GM12878 (cell line): ENCODE results near the gene ABT1. TPM values are rescaled to one million over a fixed set of nuclear protein-coding genes. Genes with fewer than 3 reads are reported as not detected.
A peak's percentile ranks its signal among the peaks of the same experiment; 100 is the strongest.

Experiments used
- CHD1 ChIP-seq: IDR thresholded peaks from 2 replicates; pipeline ENCODE4 v1.6.1; 2012; ENCODE audit warnings: low read depth, low read length, improper control_type of control experiment
- DPF2 ChIP-seq: fragments of 450-650 bp; IDR thresholded peaks from 2 replicates; pipeline ENCODE4 v1.6.1; 2017; ENCODE audit warnings: mild to moderate bottlenecking
- E2F8 ChIP-seq: fragments of 450-650 bp; IDR thresholded peaks from 2 replicates; pipeline ENCODE4 v1.6.1; 2018; ENCODE audit warnings: mild to moderate bottlenecking, low read depth, moderate library complexity; ENCODE audit not compliant: partially characterized antibody
- EED ChIP-seq: sonication (generic); IDR thresholded peaks from 2 replicates; pipeline ENCODE4 v1.6.1; 2016; ENCODE audit warnings: antibody characterized with exemption, low read depth
- EGR1 ChIP-seq, 2 experiments: IDR thresholded peaks; 1 replicate in 1 of 2; 2 replicates in 1 of 2; pipeline ENCODE4 v1.6.1; 2011 to 2012; ENCODE audit warnings: low read depth in 2 of 2, low read length in 2 of 2, borderline replicate concordance in 1 of 2, mild to moderate bottlenecking in 1 of 2, moderate library complexity in 1 of 2
- ESRRA ChIP-seq: IDR thresholded peaks from 2 replicates; pipeline ENCODE4 v1.6.1; 2012; ENCODE audit warnings: mild to moderate bottlenecking, low read length, improper control_type of control experiment
- GATAD2B ChIP-seq: fragments of 450-650 bp; conservative IDR thresholded peaks from 2 replicates; pipeline ENCODE4 v1.6.1; 2017; ENCODE audit warnings: low read depth, mild to moderate bottlenecking, moderate library complexity
- HCFC1 ChIP-seq: fragments of 150-350 bp; IDR thresholded peaks from 2 replicates; pipeline ENCODE4 v1.6.1; 2014; ENCODE audit warnings: low read length
- KDM1A ChIP-seq: fragments of 200-600 bp; sonication (generic); IDR thresholded peaks from 2 replicates; pipeline ENCODE4 v1.6.1; 2016; ENCODE audit warnings: borderline replicate concordance
- KLF5 ChIP-seq: fragments of 450-650 bp; IDR thresholded peaks from 2 replicates; pipeline ENCODE4 v1.6.1; 2014; ENCODE audit warnings: mild to moderate bottlenecking; ENCODE audit not compliant: partially characterized antibody
- LARP7 ChIP-seq: fragments of 450-650 bp; IDR thresholded peaks from 2 replicates; pipeline ENCODE4 v1.6.1; 2017; ENCODE audit warnings: mild to moderate bottlenecking
- MTA2 ChIP-seq: fragments of 450-650 bp; IDR thresholded peaks from 2 replicates; pipeline ENCODE4 v1.6.1; 2016; ENCODE audit warnings: low read depth, mild to moderate bottlenecking, moderate library complexity
- POLR2A ChIP-seq: IDR thresholded peaks from 2 replicates; pipeline ENCODE4 v1.6.1; 2011; ENCODE audit warnings: low read depth, mild to moderate bottlenecking, low read length
- RELB ChIP-seq: fragments of 450-650 bp; IDR thresholded peaks from 2 replicates; pipeline ENCODE4 v1.6.1; 2017; ENCODE audit warnings: low read depth, mild to moderate bottlenecking, moderate library complexity
- RUNX3 ChIP-seq: IDR thresholded peaks from 2 replicates; pipeline ENCODE4 v1.6.1; 2012; ENCODE audit warnings: low read length, inconsistent platforms
- SIN3A ChIP-seq: IDR thresholded peaks from 2 replicates; pipeline ENCODE4 v1.6.1; 2012; ENCODE audit warnings: low read depth, low read length, improper control_type of control experiment
- TAF1 ChIP-seq: IDR thresholded peaks from 2 replicates; pipeline ENCODE4 v1.6.1; 2011; ENCODE audit warnings: mild to moderate bottlenecking, low read depth, low read length, borderline replicate concordance
- USF2 ChIP-seq: IDR thresholded peaks from 2 replicates; pipeline ENCODE4 v1.6.1; 2011; ENCODE audit warnings: low read depth, low read length, improper control_type of control experiment, borderline replicate concordance
- ZBTB40 ChIP-seq: fragments of 450-650 bp; IDR thresholded peaks from 2 replicates; pipeline ENCODE4 v1.6.1; 2016; ENCODE audit warnings: mild to moderate bottlenecking, moderate library complexity, borderline replicate concordance
- polyA plus RNA-seq, 11 experiments: library from polyadenylated mRNA; depleted of rRNA in 4 of 11; unstranded in 6 of 11; stranded (reverse) in 5 of 11; fragments of >200 nt; fragmentation: Nextera tagmentation in 4 of 11; fragmentation: Illumina TruSeq in 1 of 11; extraction: Ambion mirVana in 4 of 11; extraction: Trizol in 1 of 11; gene quantifications; 1 replicate in 1 of 11; 2 replicates in 10 of 11; pipeline versions ENCODE4 v1.2.1 to v1.2.3, GENCODE V29; 2011 to 2016; ENCODE audit warnings: inconsistent platforms in 2 of 11, missing spikeins in 2 of 11, low read depth in 1 of 11
- total RNA-seq, 4 experiments: library from RNA; depleted of rRNA in 3 of 4; stranded (reverse); fragments of >200 nt in 3 of 4; fragmentation: Illumina TruSeq in 1 of 4; extraction: Trizol in 1 of 4; gene quantifications; 2 replicates each; pipeline versions ENCODE4 v1.2.1 to v1.2.3, GENCODE V29; 2013 to 2021

Gene ABT1
- total and polyA plus RNA-seq, 10 of the 15 experiments (the other 5 are each of a cell fraction or from before 2014, with no cell fraction given): 8.4 to 43.5 (median 28.2) TPM

- TF ChIP-seq E2F8: peak; percentile 65
- peak; percentile 72 for TF ChIP-seq SIN3A
- peak; percentile 89; the same call in 1 of the 2 replicates for TF ChIP-seq TAF1
- peak; percentile 97 for TF ChIP-seq POLR2A
- peak; percentile 49 for TF ChIP-seq KLF5
- peak; percentile 59; the same call in 1 of the 2 replicates for TF ChIP-seq GATAD2B
- TF ChIP-seq HCFC1: peak; percentile 79
- peak in 1 of 2 experiments; percentile 67; a peak in 2 of 3 replicates for TF ChIP-seq EGR1 (IDR thresholded peaks at IDR 0.05; ENCODE audit: borderline replicate concordance in 1 of 2, low read depth in 2 of 2, low read length in 2 of 2)
- TF ChIP-seq ESRRA: no peak
- no peak for TF ChIP-seq KDM1A
- TF ChIP-seq LARP7: peak; percentile 78
- peak; percentile 55 for TF ChIP-seq DPF2
- peak; percentile 99 for TF ChIP-seq RELB
- TF ChIP-seq USF2: no peak; the same call in 1 of the 2 replicates
- TF ChIP-seq CHD1: no peak
- TF ChIP-seq RUNX3: peak; percentile 34
- peak; percentile 82; the same call in 1 of the 2 replicates for TF ChIP-seq EED
- no peak; the same call in 1 of the 2 replicates for TF ChIP-seq MTA2
- TF ChIP-seq ZBTB40: peak; percentile 73
Measured at GRCh38 chr6:26596579-26597388, at the start of gene ABT1 (continued).
